NCI-H1436 treated with DMSO at 0.1 percent for 48 hours (cell line): ENCODE results near the gene NEK6.

ENCODE experiments used
- DNase-seq: peaks from one replicate; lab custom pipeline; 2025; lab: John Stamatoyannopoulos, UW

NEK6 gene

GRCh38 chr9:124342776-124343485, 85.2 kb downstream of the NEK6 start:
- peak; percentile 25 for DNase-seq

DNA sequence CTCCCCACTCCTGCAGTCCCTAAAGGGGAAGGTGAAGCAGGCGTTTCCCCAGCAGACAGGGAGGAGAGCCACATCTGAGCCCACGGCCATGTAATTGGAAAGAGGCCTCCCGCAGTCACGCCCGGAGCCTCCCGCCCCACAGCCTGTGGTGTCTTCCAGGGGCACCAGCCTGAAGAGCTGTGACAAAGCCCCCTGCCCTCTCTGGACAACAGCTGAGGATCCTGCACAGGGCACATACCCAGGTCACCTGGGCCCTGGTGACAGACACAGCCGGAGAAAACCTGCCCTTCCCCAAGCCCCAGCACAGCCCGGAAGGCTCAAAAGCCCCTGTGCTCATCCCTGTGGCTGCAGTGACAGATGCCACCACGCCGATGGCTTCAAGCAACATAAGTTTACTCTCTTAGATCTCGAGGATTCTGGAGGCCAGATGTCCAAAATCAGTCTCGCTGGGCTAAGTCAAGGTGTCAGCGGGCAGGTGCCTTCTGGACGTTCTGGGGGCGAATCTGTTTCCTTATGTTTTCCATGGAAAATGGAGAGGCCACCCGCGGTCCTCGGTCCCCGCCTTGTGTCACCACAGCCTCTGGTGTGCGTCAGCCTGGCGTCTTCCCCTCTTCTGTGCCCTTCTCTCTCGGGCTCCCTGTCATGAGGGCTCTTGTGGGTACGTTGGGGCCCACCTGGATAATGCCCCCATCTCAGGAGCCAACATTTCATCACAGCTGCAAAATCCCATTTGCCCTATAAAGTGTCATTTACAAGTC, 86.0 kb downstream of the NEK6 start:
- DNase-seq, result no peak

- DNase-seq, result no peak
Measured at GRCh38 chr9:124344291-124345050, 86.7 kb downstream of the NEK6 start.

DNA sequence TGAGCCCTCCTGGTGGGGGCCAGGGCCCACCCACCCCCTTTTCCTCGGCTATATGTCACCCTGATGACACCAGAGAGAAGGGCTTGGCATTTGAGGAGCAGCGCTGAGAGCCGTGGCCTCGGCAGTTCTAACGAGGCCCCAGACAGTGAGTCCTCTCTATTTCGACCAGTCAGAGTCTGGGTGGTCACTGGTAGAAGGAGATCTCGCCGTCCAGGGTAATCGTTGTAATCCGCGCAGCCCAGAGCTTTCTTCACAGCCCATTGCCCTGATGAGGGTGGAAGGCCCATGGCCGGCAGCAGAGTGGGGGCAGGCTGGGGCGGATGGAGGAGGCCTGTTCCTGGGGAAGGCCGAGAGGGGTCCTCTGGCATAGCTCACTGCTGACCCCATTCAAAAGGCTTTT, 87.3 kb downstream of the NEK6 start:
- DNase-seq, result no peak

- DNase-seq, result no peak
Measured at GRCh38 chr9:124345751-124346281, 88.1 kb downstream of the NEK6 start.

GRCh38 chr9:124346347-124347163, 88.8 kb downstream of the NEK6 start:
- no peak for DNase-seq

DNA sequence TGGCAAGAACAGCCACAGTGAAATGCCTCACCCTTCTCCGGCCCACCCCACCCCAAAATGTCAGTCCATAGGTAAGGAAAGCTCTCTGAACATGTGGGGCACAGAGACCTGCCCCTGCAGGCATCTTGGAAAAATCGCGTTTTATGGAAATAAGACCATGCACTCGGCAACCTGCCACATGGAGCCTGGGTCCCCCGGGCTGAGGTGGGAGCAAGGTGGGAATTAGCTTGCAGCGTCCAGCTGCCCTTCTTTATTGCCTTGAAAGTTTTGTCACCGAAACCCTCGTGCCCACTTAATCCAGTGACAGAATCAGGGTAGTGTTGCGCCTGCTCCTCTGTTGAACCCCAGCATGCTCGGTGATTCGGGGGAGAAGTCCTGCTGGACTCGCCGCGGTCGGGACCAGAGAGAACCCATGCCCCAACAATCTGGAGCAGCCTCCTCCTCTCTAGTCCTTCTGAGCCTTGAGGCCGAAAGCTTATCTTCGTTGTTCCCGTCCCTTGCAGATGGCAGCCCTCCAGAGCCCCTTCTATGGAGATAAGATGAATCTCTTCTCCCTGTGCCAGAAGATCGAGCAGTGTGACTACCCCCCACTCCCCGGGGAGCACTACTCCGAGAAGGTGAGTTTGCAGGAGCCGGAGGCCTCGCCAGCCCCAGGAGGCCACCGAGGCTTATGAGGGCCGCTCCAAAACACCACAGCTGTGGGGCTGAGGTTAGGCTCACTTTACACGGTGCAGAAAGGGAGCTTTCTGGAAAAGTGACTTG, 89.6 kb downstream of the NEK6 start:
- DNase-seq, result no peak

GRCh38 chr9:124347968-124348358, 90.2 kb downstream of the NEK6 start:
- DNase-seq, result no peak

- DNase-seq, result no peak
Measured at GRCh38 chr9:124348363-124348762, 90.6 kb downstream of the NEK6 start.

- DNase-seq, result no peak
Measured at GRCh38 chr9:124348831-124349230, 91.1 kb downstream of the NEK6 start.

- DNase-seq, result no peak
Measured at GRCh38 chr9:124349267-124349666, 91.5 kb downstream of the NEK6 start.

DNA sequence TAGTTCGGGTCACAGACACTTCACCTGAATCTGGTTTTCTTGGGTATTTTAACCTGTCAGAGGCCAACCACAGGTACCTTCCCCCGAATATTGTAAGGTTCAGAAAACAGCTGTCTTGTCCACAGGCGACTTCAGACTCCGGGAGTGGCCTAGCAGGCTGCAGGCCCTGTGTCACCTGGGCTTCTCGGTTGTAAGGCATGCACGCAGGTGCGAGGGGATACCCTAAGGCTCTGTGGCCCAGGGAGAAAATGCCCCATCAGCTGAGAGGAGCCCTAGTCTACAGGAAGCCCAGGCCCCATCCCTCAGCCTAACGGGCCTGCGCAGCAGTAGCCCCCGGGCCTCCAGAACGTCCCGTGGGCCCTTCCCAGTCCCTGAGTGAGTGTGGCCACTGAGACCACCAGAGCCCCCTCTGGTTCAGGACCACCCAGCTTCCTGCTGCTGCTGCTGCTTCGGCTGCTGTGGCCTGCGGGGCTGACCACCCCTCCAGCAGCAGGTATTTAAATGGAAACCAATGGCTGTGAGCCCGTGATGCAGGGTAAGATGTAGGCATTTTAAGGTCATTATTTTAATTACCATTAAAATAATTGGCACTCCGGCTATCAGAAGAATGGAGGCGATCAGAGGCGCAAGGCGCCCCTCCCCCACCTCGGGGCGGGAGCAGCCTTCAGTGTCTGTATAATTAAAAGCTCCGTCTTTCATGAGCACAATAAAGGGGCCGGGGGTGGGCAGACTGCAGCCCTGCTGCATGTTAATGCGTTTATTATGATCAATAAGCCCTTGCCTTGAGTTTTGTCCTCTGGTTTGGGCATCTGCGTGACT, 92.1 kb downstream of the NEK6 start:
- DNase-seq, result peak; percentile 4

GRCh38 chr9:124350494-124351263, 92.9 kb downstream of the NEK6 start:
- DNase-seq, result no peak

GRCh38 chr9:124351672-124352468, 94.1 kb downstream of the NEK6 start:
- no peak for DNase-seq

GRCh38 chr9:124352616-124353015, 94.9 kb downstream of the NEK6 start:
- DNase-seq, result no peak

GRCh38 chr9:124353166-124353768, 95.5 kb downstream of the NEK6 start:
- no peak for DNase-seq

GRCh38 chr9:124353811-124354274, 96.1 kb downstream of the NEK6 start:
- no peak for DNase-seq
